Stimulated activated CD4-positive, alpha-beta T cell treated with anti-CD3 and anti-CD28 coated beads, Interleukin-15, amount 100 ng/mL, for 48 hours (primary cell): Measurements from ENCODE around the gene DPY19L2.
"Not testable (repeated sequence)": the region's sequence is repeated elsewhere in the genome, so short reads cannot be mapped to it uniquely, and the experiment has no call there.

Experiments used
- DNase-seq, 2 donors: peaks; one replicate each; pipeline ENCODE4 v3.0.0-alpha.2; 2020; ENCODE audit warnings: low read depth in 2 of 2

Gene DPY19L2

GRCh38 chr12:63537838-63538237 lies 130.5 kb downstream of the DPY19L2 start:
- not testable (repeated sequence) for DNase-seq

GRCh38 chr12:63529641-63530040 lies 138.7 kb downstream of the DPY19L2 start:
- not testable (repeated sequence) for DNase-seq

GRCh38 chr12:63525831-63526230 lies 142.5 kb downstream of the DPY19L2 start:
- DNase-seq, result no peak

GRCh38 chr12:63521706-63522105 lies 146.6 kb downstream of the DPY19L2 start:
- no peak for DNase-seq
